H1 (cell line): ENCODE data around the gene C12orf56. TPM values are rescaled to one million over a fixed set of nuclear protein-coding genes. Genes with fewer than 3 reads are reported as not detected.

ENCODE experiments used
- CTCF ChIA-PET: fragments of 300-600 bp; sonication (Branson Sonifier 250); formaldehyde crosslinking; loops from one replicate; lab custom pipeline; 2021; ENCODE audit not compliant: partially characterized antibody; lab: Charles Lee
- POLR2A ChIA-PET: fragments of 300-600 bp; sonication (Branson Sonifier 250); formaldehyde crosslinking; loops from one replicate; lab custom pipeline; 2021; ENCODE audit warnings: inconsistent platforms; ENCODE audit not compliant: partially characterized antibody; lab: Charles Lee
- DNase-seq, 2 experiments: peaks; one replicate each; pipeline versions ENCODE4 v3.0.0 to v3.0.0-alpha.2; 2010 to 2022; ENCODE audit warnings: low spot score in 2 of 2, low read depth in 1 of 2, mixed read lengths in 1 of 2
- FAIRE-seq: peaks from 2 replicates; lab custom pipeline; 2011; peaks lifted over from hg19 to GRCh38; lab: Jason Lieb, UNC
- H2AFZ ChIP-seq: 2 replicates; pipeline ENCODE4 v1.8.1; 2012; ENCODE audit warnings: low read length, inconsistent platforms
- H2AK5ac ChIP-seq: 2 replicates; pipeline ENCODE4 v1.6.1; 2013; ENCODE audit warnings: low read depth, low read length
- H2BK120ac ChIP-seq: replicated peaks from 2 replicates; pipeline ENCODE3; 2013; ENCODE audit warnings: low read depth, low read length, inconsistent platforms
- H2BK12ac ChIP-seq: 2 replicates; pipeline ENCODE4 v1.6.1; 2013; ENCODE audit warnings: low read depth, low read length
- H2BK15ac ChIP-seq: 2 replicates; pipeline ENCODE4 v1.6.1; 2013; ENCODE audit warnings: low read length
- H2BK20ac ChIP-seq: 2 replicates; pipeline ENCODE4 v1.6.1; 2013; ENCODE audit warnings: low read length
- H2BK5ac ChIP-seq: 2 replicates; pipeline ENCODE4 v1.6.1; 2013; ENCODE audit warnings: low read depth, low read length
- H3K14ac ChIP-seq: 2 replicates; pipeline ENCODE4 v1.6.1; 2013; ENCODE audit warnings: inconsistent platforms; ENCODE audit not compliant: insufficient read length
- H3K18ac ChIP-seq: 2 replicates; pipeline ENCODE4 v1.6.1; 2013; ENCODE audit warnings: low read length; ENCODE audit errors: extremely low read depth
- H3K23ac ChIP-seq: 2 replicates; pipeline ENCODE4 v1.6.1; 2013; ENCODE audit warnings: inconsistent platforms; ENCODE audit not compliant: insufficient read length
- H3K23me2 ChIP-seq: 2 replicates; pipeline ENCODE4 v1.6.1; 2013; ENCODE audit warnings: low read depth, low read length
- H3K27ac ChIP-seq: 2 replicates; pipeline ENCODE4 v1.6.1; 2011; ENCODE audit warnings: low read depth, low read length, inconsistent platforms
- H3K27me3 ChIP-seq, 4 experiments: replicated peaks in 1 of 4; 1 replicate in 1 of 4; 2 replicates in 3 of 4; pipeline versions ENCODE4 v1.6.1 to v1.8.1; 2011 to 2013; ENCODE audit warnings: low read length in 3 of 4, mild to moderate bottlenecking in 3 of 4, inconsistent platforms in 2 of 4, mixed read lengths in 2 of 4, moderate library complexity in 1 of 4; ENCODE audit not compliant: control insufficient read depth in 3 of 4, insufficient read depth in 3 of 4; ENCODE audit errors: extremely low read depth in 1 of 4
- H3K36me3 ChIP-seq, 4 experiments: 2 replicates each; pipeline versions ENCODE4 v1.6.1 to v1.8.1; 2011 to 2013; ENCODE audit warnings: mild to moderate bottlenecking in 4 of 4, low read length in 3 of 4, moderate library complexity in 2 of 4, control low read depth in 1 of 4, inconsistent platforms in 1 of 4; ENCODE audit not compliant: insufficient read depth in 4 of 4, control insufficient read depth in 2 of 4
- H3K4ac ChIP-seq: replicated peaks from 2 replicates; pipeline ENCODE3; 2013; ENCODE audit warnings: low read length, low read depth, mixed read lengths, inconsistent platforms; ENCODE audit not compliant: insufficient read length
- H3K4me1 ChIP-seq, 4 experiments: replicated peaks in 1 of 4; 1 replicate in 1 of 4; 2 replicates in 3 of 4; pipeline versions ENCODE4 v1.6.1 to v1.8.1; 2011 to 2013; ENCODE audit warnings: low read length in 3 of 4, inconsistent platforms in 2 of 4, mixed read lengths in 1 of 4; ENCODE audit not compliant: insufficient read depth in 4 of 4, control insufficient read depth in 3 of 4
- H3K4me2 ChIP-seq, 2 experiments: 2 replicates each; pipeline versions ENCODE4 v1.6.1 to v1.8.1; 2011 to 2013; ENCODE audit warnings: low read depth in 2 of 2, low read length in 2 of 2, control low read depth in 1 of 2, inconsistent platforms in 1 of 2, mild to moderate bottlenecking in 1 of 2; ENCODE audit not compliant: insufficient read depth in 1 of 2
- H3K4me3 ChIP-seq, 4 experiments: fragments of 200-600, 300-600 bp in 1 of 4; sonication (generic), shearing (Covaris generic), sonication (Bioruptor Twin) in 1 of 4; 2 replicates each; pipeline versions ENCODE4 v1.5.1 to v1.8.1; 2011 to 2016; ENCODE audit warnings: low read length in 4 of 4, low read depth in 3 of 4, control low read depth in 2 of 4, inconsistent platforms in 2 of 4, mild to moderate bottlenecking in 2 of 4, mixed read lengths in 1 of 4, moderate library complexity in 1 of 4; ENCODE audit not compliant: insufficient read depth in 2 of 4; ENCODE audit errors: extremely low read depth in 1 of 4
- H3K56ac ChIP-seq: replicated peaks from 2 replicates; pipeline ENCODE3; 2013; ENCODE audit warnings: low read depth, mild to moderate bottlenecking, mixed read lengths, low read length, inconsistent platforms; ENCODE audit not compliant: insufficient read length
- H3K79me1 ChIP-seq: 2 replicates; pipeline ENCODE4 v1.6.1; 2013; ENCODE audit warnings: low read depth, low read length, control low read depth
- H3K79me2 ChIP-seq, 2 experiments: 2 replicates each; pipeline versions ENCODE4 v1.6.1 to v1.8.1; 2012 to 2013; ENCODE audit warnings: low read length in 2 of 2, mild to moderate bottlenecking in 2 of 2, inconsistent platforms in 1 of 2; ENCODE audit not compliant: insufficient read depth in 2 of 2, control insufficient read depth in 1 of 2
- H3K9ac ChIP-seq, 4 experiments: replicated peaks in 1 of 4; 1 replicate in 1 of 4; 2 replicates in 3 of 4; pipeline versions ENCODE4 v1.6.1 to v1.8.1; 2011 to 2013; ENCODE audit warnings: low read depth in 3 of 4, low read length in 3 of 4, control low read depth in 2 of 4, mild to moderate bottlenecking in 2 of 4, moderate library complexity in 2 of 4, inconsistent platforms in 1 of 4; ENCODE audit errors: extremely low read depth in 1 of 4
- H3K9me3 ChIP-seq, 2 experiments: 2 replicates each; pipeline versions ENCODE4 v1.6.1 to v1.8.1; 2012 to 2013; ENCODE audit warnings: mild to moderate bottlenecking in 2 of 2, moderate library complexity in 2 of 2, control low read depth in 1 of 2, inconsistent platforms in 1 of 2, low read depth in 1 of 2, low read length in 1 of 2, mixed read lengths in 1 of 2; ENCODE audit not compliant: insufficient read depth in 2 of 2
- H4K20me1 ChIP-seq, 2 experiments: replicated peaks in 1 of 2; 2 replicates each; pipeline versions ENCODE3 to v1.8.1; 2011 to 2013; ENCODE audit warnings: inconsistent platforms in 2 of 2, low read length in 2 of 2, mild to moderate bottlenecking in 1 of 2; ENCODE audit not compliant: insufficient read depth in 2 of 2, control insufficient read depth in 1 of 2
- H4K5ac ChIP-seq: 2 replicates; pipeline ENCODE4 v1.6.1; 2013; ENCODE audit warnings: low read length, low read depth, mixed read lengths, inconsistent platforms; ENCODE audit not compliant: insufficient read length
- H4K8ac ChIP-seq: 2 replicates; pipeline ENCODE4 v1.8.0; 2013; ENCODE audit warnings: mild to moderate bottlenecking, moderate library complexity, low read length, inconsistent platforms; ENCODE audit not compliant: insufficient read depth; ENCODE audit errors: extremely low read depth
- H4K91ac ChIP-seq: replicated peaks from 2 replicates; pipeline ENCODE3; 2013; ENCODE audit warnings: low read length, mixed read lengths, inconsistent platforms; ENCODE audit not compliant: insufficient read length
- CTCF ChIP-seq, 3 experiments: IDR thresholded peaks; 1 replicate in 2 of 3; 2 replicates in 1 of 3; pipeline versions ENCODE4 v1.5.1 to v1.6.1; 2011; ENCODE audit warnings: low read length in 3 of 3, mild to moderate bottlenecking in 3 of 3, inconsistent platforms in 2 of 3, low read depth in 1 of 3, moderate library complexity in 1 of 3; ENCODE audit not compliant: insufficient read depth in 1 of 3; ENCODE audit errors: control extremely low read depth in 1 of 3
- EGR1 ChIP-seq: IDR thresholded peaks from 2 replicates; pipeline ENCODE4 v1.6.1; 2011; ENCODE audit warnings: low read depth, low read length, borderline replicate concordance
- KDM1A ChIP-seq: fragments of 200-600, 300-600 bp; sonication (generic); IDR thresholded peaks from 2 replicates; pipeline ENCODE4 v1.7.1; 2016; ENCODE audit warnings: mild to moderate bottlenecking, low read length, borderline replicate concordance
- NRF1 ChIP-seq: IDR thresholded peaks from 2 replicates; pipeline ENCODE4 v1.6.1; 2011; ENCODE audit warnings: mild to moderate bottlenecking, low read depth, low read length, improper control_type of control experiment
- POLR2AphosphoS5 ChIP-seq: IDR thresholded peaks from 2 replicates; pipeline ENCODE4 v1.6.1; 2011; ENCODE audit warnings: low read depth, low read length
- SP1 ChIP-seq: IDR thresholded peaks from 2 replicates; pipeline ENCODE4 v1.6.1; 2011; ENCODE audit warnings: low read depth, low read length
- SUZ12 ChIP-seq: fragments of 200-600 bp; sonication (generic); IDR thresholded peaks from 2 replicates; pipeline ENCODE4 v1.6.1; 2012; ENCODE audit warnings: mild to moderate bottlenecking, inconsistent platforms, low read length, moderate library complexity, mixed read lengths
- TBP ChIP-seq: IDR thresholded peaks from 2 replicates; pipeline ENCODE4 v1.6.1; 2011; ENCODE audit warnings: low read depth, low read length, improper control_type of control experiment
- WGBS, 2 experiments: shearing (Covaris generic) in 1 of 2; methylation state at CpG; one replicate each; pipeline versions ENCODE4 v1.1.6 to v1.1.7; 2013 to 2015; ENCODE audit warnings: low lambda C conversion rate in 2 of 2, mixed read lengths in 2 of 2, inconsistent platforms in 1 of 2, low coverage in 1 of 2, missing lambda C conversion rate in 1 of 2; ENCODE audit not compliant: insufficient replicate concordance in 2 of 2, insufficient coverage in 1 of 2, insufficient read length in 1 of 2; ENCODE audit errors: extremely low coverage in 1 of 2, missing lambda C conversion rate in 1 of 2; 5-methylcytosine and 5-hydroxymethylcytosine counted together
- polyA plus RNA-seq, 7 experiments: library from polyadenylated mRNA; depleted of rRNA in 3 of 7; stranded (reverse) in 5 of 7; unstranded in 2 of 7; fragments of >200 nt in 5 of 7; fragments of 200-250 nt in 2 of 7; gene quantifications; 1 replicate in 5 of 7; 2 replicates in 1 of 7; 4 replicates in 1 of 7; pipeline versions ENCODE4 v1.2.1 to v1.2.3, GENCODE V29; 2011 to 2013; ENCODE audit warnings: missing spikeins in 2 of 7, mixed read lengths in 2 of 7
- total RNA-seq: library from RNA; stranded (reverse); fragmentation: NEBNext Ultra II Directional; extraction: Animal tissue kit (Norgen Biotek cat#: 25700); gene quantifications from 2 replicates; pipeline ENCODE4 v1.2.1, GENCODE V29; 2021

The C12orf56 gene
- total and polyA plus RNA-seq, 2 of the 8 experiments (the other 6 are each of a cell fraction or from before 2014, with no cell fraction given): 1.1 to 2.9 TPM

GRCh38 chr12:64252681-64253080, 137.9 kb downstream of the C12orf56 start:
- Histone ChIP-seq H3K4me2 (no peak overlapping the region), H4K5ac (no peak overlapping the region), H4K8ac (no peak overlapping the region), H3K27ac (no peak overlapping the region), H3K36me3 (no peaks in the 10 kb centered on the region), H2AFZ (no peak overlapping the region), H3K56ac (no peak overlapping the region), H3K18ac (no peak overlapping the region), H2BK120ac (no peak overlapping the region), H4K91ac (no peak overlapping the region), H4K20me1 (no peaks in the 10 kb centered on the region), H3K4me1 (peaks cover 0 to 2% (median 0%) of the 10 kb centered on the region in 4 experiments; a peak in 1 of 7 replicates), H2BK15ac (no peak overlapping the region), H3K4ac (no peak overlapping the region), H3K23me2 (no peaks in the 10 kb centered on the region), H3K4me3 (no peak overlapping the region), H2AK5ac (no peak overlapping the region; the same call in 1 of the 2 replicates), H3K23ac (no peak overlapping the region), H3K79me1 (no peaks in the 10 kb centered on the region), H3K27me3 (no peaks in the 10 kb centered on the region), H3K9ac (no peak overlapping the region), H3K79me2 (no peaks in the 10 kb centered on the region), H2BK5ac (no peak overlapping the region), H2BK12ac (no peak overlapping the region), H3K9me3 (no peaks in the 10 kb centered on the region), H2BK20ac (no peak overlapping the region), H3K14ac (no peak overlapping the region)
- WGBS, 2 experiments: 83% methylated on average over 3 of the region's 3 CpGs; no CpG with 5 or more reads in 1 of the 2 experiments
- FAIRE-seq (no peak), DNase-seq (no peak)
- ChIA-PET CTCF (interaction anchor here (0.9 to 2.0 kb wide), 2 partner anchors 9 to 409 kb away, joined by 3 to 8 read pairs; partner anchors contain the start of gene SRGAP1), POLR2A (interaction anchor here (0.7 kb wide), 1 partner anchor 31 kb away, joined by 3 read pairs; the partner anchor contains the start of gene KICS2)
- TF ChIP-seq CTCF (IDR thresholded peaks at IDR 0.05; ENCODE audit: control extremely low read depth in 1 of 3, insufficient read depth in 1 of 3, low read depth in 1 of 3, low read length in 3 of 3) (no peak), EGR1 (no peak), NRF1 (no peak), SUZ12 (no peak), TBP (no peak), SP1 (no peak), KDM1A (no peak), POLR2AphosphoS5 (no peak)
